Thyroid gland (tissue), 4 donors: Measurements from ENCODE around the gene SPOCK1.

Experiments used
- CTCF ChIP-seq, 6 experiments: fragments of 200-600 bp in 3 of 6; fragments of 450-650 bp in 3 of 6; sonication (generic) in 3 of 6; IDR thresholded peaks; one replicate each; pipeline ENCODE4 v1.5.1; 2016 to 2019; ENCODE audit warnings: antibody characterized with exemption in 6 of 6, mild to moderate bottlenecking in 2 of 6, inconsistent platforms in 1 of 6, moderate library complexity in 1 of 6
- POLR2A ChIP-seq, 2 donors: fragments of 450-650 bp; IDR thresholded peaks; one replicate each; pipeline ENCODE4 v1.6.1; 2017; ENCODE audit warnings: antibody characterized with exemption in 2 of 2, mild to moderate bottlenecking in 2 of 2, moderate library complexity in 1 of 2

DNA sequence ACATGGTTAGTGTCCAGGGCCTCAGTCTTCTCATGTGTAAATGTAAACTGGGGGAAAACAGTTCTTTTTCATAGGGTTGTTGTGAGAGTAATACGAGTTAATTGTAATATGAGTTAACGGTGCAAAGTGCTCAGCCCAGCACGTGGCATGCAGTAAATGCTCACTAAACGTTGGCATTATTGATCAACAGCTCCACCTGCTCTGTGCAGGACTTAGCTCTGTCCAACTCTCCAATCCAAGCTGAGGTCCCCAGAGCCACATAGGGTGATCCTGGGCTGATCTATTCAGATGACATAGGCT, 28.3 kb downstream of the SPOCK1 start:
- TF ChIP-seq CTCF (IDR thresholded peaks at IDR 0.05): no peak
- no peak for TF ChIP-seq POLR2A (IDR thresholded peaks at IDR 0.05)
